Muscle of leg (tissue), 16 donors: ENCODE data around the gene PITPNM3. TPM values are rescaled to one million over a fixed set of nuclear protein-coding genes. Genes with fewer than 3 reads are reported as not detected.
"Not testable (repeated sequence)": the region's sequence is repeated elsewhere in the genome, so short reads cannot be mapped to it uniquely, and the experiment has no call there.

Experiments used
- DNase-seq: peaks from one replicate; pipeline ENCODE4 v3.0.0; 2013
- H3K27ac ChIP-seq: one replicate; pipeline ENCODE4 v1.5.1; 2013; ENCODE audit warnings: mild to moderate bottlenecking, low read length, control low read depth
- H3K27me3 ChIP-seq: one replicate; pipeline ENCODE4 v1.6.1; 2013; ENCODE audit warnings: low read length; ENCODE audit not compliant: control insufficient read depth, insufficient read depth
- H3K36me3 ChIP-seq: one replicate; pipeline ENCODE4 v1.6.1; 2013; ENCODE audit warnings: low read length; ENCODE audit not compliant: control insufficient read depth, insufficient read depth
- H3K4me1 ChIP-seq: one replicate; pipeline ENCODE4 v1.6.1; 2013; ENCODE audit warnings: low read length; ENCODE audit not compliant: control insufficient read depth, insufficient read depth
- H3K4me3 ChIP-seq: one replicate; pipeline ENCODE4 v1.5.1; 2013; ENCODE audit warnings: low read length, control low read depth
- H3K9me3 ChIP-seq: replicated peaks from 2 replicates; pipeline ENCODE4 v1.6.1; 2013; ENCODE audit warnings: low read depth, low read length; ENCODE audit not compliant: control insufficient read depth
- WGBS: methylation state at CpG from one replicate; pipeline ENCODE4 v1.1.5; 2013; ENCODE audit warnings: missing lambda C conversion rate; ENCODE audit not compliant: insufficient coverage; 5-methylcytosine and 5-hydroxymethylcytosine counted together
- long read RNA-seq, 11 donors: transcript quantifications; one replicate each; lab custom pipeline, GENCODE V29; 2026
- polyA plus RNA-seq, 8 donors: library from polyadenylated mRNA; unstranded; fragments of 120-200 nt; gene quantifications; one replicate each; pipeline versions ENCODE4 v1.2.1 to v1.2.3, GENCODE V29; 2013; ENCODE audit warnings: inconsistent platforms in 1 of 8, low replicate concordance in 1 of 8; ENCODE audit not compliant: insufficient read length in 8 of 8, insufficient read depth in 1 of 8
- total RNA-seq: library from RNA; stranded (reverse); fragments of 120-200 nt; gene quantifications from one replicate; pipeline ENCODE4 v1.2.4, GENCODE V29; 2013

Gene PITPNM3
- total RNA-seq = 2.1 TPM
- polyA plus RNA-seq = 1 to 10 TPM; 3.4 to 6.2 (median 4.4) TPM
- long read RNA-seq, donor 1 = 0 reads
- long read RNA-seq, donor 2 = 0 reads
- long read RNA-seq, donor 3, full-length matches to known transcripts = 3 of 3 reads
- long read RNA-seq, donor 3, partial matches to known transcripts = 0 of 3 reads
- long read RNA-seq, donor 3, other reads (novel, unspliced or antisense) = 0 of 3 reads
- long read RNA-seq, donor 4 = 0 reads
- long read RNA-seq, donor 5, full-length matches to known transcripts = 2 of 2 reads
- long read RNA-seq, donor 5, partial matches to known transcripts = 0 of 2 reads
- long read RNA-seq, donor 5, other reads (novel, unspliced or antisense) = 0 of 2 reads
- long read RNA-seq, donor 6 = 0 reads
- long read RNA-seq, donor 7 = 0 reads
- long read RNA-seq, donor 8 = 0 reads
- long read RNA-seq, donor 9 = 0 reads
- long read RNA-seq, donor 10 = 0 reads
- long read RNA-seq, donor 11 = 0 reads

DNA sequence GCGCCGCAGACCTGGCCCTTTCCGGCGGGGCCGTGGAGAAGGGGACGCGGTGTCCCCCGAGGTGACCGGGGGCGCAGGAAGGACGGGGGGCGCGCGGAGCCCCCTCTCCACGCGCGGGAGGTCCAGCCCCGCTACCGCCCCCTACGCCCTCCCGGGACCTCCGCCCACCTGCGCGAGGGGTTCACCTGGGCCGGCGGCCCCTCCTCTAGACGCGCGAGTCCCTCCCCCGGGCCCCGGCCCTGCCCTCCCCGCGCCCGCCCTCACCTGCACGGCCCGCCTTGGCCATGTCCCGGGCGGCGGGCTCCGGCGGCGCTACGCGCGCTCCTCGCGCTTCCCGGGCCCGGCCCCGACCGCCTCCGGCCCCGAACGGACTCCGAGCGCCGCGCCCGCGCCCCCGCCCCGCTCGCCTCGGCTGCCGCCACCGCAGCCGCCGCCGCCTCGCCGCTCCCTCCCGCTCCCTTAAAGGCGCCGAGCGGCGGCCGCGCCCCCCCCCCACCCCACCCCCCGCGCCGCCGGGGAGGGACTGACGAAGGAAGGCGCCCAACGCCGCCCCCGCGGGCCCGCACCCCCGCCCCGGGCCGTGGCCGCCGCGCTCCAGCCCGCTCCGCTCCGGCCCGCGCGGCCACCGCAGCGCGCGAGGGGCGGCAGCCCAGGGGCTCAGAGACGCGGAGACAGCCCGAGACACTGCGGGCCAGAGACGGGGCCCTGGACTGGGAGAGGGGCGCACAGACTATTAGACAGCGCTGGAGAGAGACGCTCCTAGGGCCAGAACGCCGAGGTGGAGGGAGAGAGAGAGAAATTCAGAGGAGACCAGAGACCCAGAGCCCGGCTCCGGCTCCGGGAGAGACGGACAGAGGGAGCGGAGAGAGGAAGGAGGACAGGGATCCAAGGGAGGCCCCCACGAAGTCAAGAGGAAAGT lies at the start of gene PITPNM3:
Gene PITPNM3 (minus strand): TSS at position 435 of the 919 bp plus-strand sequence. CDS start 149 bp downstream, at position 286.
- peak within 1 kb of the TSS; percentile 39 for H3K4me3 ChIP-seq
- H3K4me1 ChIP-seq = peaks cover 52% of the 10 kb centered on the region
- WGBS = 1% methylated on average over 98 of the region's 122 CpGs
- DNase-seq = no peak
- H3K9me3 ChIP-seq = no peaks in the 10 kb centered on the region
- H3K27me3 ChIP-seq = peaks cover 45% of the 10 kb centered on the region
- H3K27ac ChIP-seq = no peak within 1 kb of the TSS
- H3K36me3 ChIP-seq = no peaks in the 10 kb centered on the region

DNA sequence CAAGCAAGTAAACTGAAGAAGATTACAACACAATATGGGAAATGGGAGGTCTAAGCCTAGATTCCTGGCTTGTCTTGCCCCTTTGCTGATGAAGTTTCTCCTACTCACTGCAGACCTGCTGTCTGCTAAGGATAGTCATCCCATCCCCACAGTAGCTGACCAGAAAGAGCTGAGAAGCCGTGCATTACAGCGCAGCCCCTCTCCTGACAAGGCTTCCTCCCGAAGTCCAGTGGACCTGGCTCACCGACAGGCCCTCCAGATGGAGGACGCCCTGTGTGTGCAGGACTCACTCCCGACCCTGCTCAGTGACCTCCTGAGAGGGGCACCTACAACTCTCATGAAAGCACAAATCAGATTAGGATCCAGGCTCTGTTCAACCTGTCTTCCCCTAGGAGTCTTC lies 48.8 kb upstream of the PITPNM3 start:
- 94% methylated on average over 6 of the region's 6 CpGs for WGBS
- H3K4me1 ChIP-seq = no peaks in the 10 kb centered on the region
- no peaks in the 10 kb centered on the region for H3K27me3 ChIP-seq
- peaks cover 42% of the 10 kb centered on the region for H3K36me3 ChIP-seq
- no peaks in the 10 kb centered on the region for H3K9me3 ChIP-seq
- no peak overlapping the region for H3K27ac ChIP-seq
- H3K4me3 ChIP-seq = no peak overlapping the region
- DNase-seq = no peak

DNA sequence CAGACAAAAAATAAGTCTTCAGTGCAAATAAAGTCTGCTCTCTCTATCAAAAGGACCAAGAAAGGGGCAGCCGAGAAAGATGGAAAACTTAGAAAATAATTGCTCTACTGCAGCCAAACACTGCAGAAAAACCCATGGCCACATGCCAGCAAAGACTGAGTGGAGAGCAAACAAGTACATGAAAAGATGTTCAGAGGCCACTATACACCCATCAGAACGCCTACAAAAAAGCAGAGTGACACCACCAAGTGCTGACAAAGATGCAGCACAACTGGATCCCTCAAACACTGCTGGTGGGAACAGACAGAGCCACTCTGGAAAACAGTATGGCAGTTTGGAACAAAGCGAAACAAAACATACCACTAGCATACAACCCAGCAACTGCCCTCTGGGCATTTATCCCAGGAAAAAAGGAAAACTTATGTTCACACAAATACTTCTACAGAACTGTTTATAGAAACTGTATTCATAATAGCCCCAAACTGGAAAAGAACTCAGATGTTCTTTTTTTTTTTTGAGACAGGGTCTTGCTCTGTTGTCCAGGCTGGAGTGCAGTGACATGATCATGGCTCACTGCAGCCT lies 47.5 kb upstream of the PITPNM3 start:
- WGBS = 38% methylated on average over 1 of the region's 3 CpGs
- Histone ChIP-seq H3K9me3 (no peaks in the 10 kb centered on the region), H3K27me3 (no peaks in the 10 kb centered on the region), H3K4me3 (no peak overlapping the region), H3K27ac (no peak overlapping the region), H3K4me1 (peaks cover under 1% of the 10 kb centered on the region), H3K36me3 (peaks cover 40% of the 10 kb centered on the region)
- peak; percentile 82 for DNase-seq

DNA sequence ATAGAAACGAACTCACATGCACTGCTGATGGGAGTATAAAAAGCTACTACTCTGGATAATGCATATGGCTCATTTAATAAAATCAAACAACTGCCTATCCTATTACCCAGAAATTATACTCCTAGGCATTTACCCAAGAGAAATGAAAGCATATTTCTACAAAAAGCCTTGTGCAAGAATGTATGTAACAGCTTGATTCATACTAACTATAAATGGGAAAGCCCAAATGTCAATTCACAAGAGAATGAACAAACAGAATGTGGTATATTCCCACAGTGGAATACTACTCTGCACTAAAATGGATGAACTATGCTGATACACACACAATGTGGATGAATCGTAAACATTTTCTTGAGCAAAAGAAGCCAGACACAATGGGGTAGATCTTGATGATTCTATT lies 45.8 kb upstream of the PITPNM3 start:
- no peak for DNase-seq
- peaks cover 5% of the 10 kb centered on the region for H3K4me1 ChIP-seq
- no peaks in the 10 kb centered on the region for H3K27me3 ChIP-seq
- H3K27ac ChIP-seq = no peak overlapping the region
- H3K4me3 ChIP-seq = no peak overlapping the region
- WGBS = no CpG with 5 or more reads among the region's 2 CpGs
- H3K9me3 ChIP-seq = no peaks in the 10 kb centered on the region
- H3K36me3 ChIP-seq = peaks cover 39% of the 10 kb centered on the region

DNA sequence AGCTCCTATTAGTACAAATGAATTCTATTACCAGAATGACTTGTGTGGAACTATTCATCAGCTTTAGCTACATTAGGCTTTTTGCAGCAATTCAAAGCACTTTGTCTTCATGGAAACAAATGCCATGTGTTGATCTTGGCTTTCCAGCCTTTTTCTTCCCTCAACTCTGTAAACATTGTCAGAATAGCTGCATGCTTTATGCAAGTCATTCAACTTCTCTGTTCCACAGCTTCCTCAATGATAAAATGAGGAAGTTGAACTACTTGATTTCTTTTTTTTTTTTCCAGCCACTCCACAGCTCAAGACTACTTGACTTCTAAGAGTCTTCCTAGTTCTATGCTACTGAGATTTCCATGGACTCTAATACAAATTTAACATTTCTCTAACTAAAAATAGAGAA lies 43.0 kb upstream of the PITPNM3 start:
- Histone ChIP-seq H3K9me3 (no peaks in the 10 kb centered on the region), H3K4me1 (peaks cover 10% of the 10 kb centered on the region), H3K4me3 (no peak overlapping the region), H3K36me3 (peaks cover 32% of the 10 kb centered on the region), H3K27me3 (no peaks in the 10 kb centered on the region), H3K27ac (no peak overlapping the region)
- DNase-seq = peak; percentile 70

DNA sequence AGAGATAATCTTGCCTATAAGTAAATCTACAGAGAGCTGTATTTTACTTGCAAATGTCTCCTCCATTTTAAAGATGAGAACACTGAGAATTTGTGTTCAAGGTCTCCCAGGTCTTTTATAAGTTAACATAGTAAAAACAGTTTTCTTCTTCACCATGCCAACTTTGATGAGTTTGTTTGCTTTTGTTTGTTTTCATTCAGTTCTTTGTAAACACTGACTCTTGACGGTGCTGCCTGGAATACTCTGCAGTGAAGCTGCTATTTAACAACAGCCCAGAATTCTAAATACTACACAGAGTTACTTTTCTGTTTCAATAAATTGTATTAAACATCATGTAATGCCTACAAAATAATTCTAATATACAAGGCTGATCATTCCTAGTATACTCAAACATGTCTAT lies 41.4 kb upstream of the PITPNM3 start:
- Histone ChIP-seq H3K27me3 (no peaks in the 10 kb centered on the region), H3K36me3 (peaks cover 30% of the 10 kb centered on the region), H3K4me1 (peaks cover 10% of the 10 kb centered on the region), H3K9me3 (no peaks in the 10 kb centered on the region), H3K27ac (no peak overlapping the region), H3K4me3 (no peak overlapping the region)
- no CpG with 5 or more reads among the region's 1 CpG for WGBS
- DNase-seq = no peak

DNA sequence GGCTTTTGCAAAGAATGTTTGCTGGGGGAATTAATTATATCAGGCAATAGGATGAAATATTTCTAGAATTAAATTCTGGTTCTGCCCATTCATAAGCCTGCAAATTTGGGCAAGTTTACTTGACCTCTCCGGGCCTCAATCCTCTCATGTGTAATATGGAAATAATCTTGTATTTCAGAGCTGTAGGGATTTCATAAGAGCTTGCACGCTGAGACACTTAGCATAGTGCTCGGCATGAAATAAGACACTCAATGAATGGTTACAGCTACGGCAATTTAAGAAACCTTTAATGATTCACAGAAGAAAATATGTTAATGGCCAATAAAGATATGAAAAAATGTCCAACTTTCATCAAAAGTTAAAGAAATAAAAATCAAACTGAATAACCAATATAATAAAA lies 40.6 kb upstream of the PITPNM3 start:
- WGBS = 100% methylated on average over 1 of the region's 4 CpGs
- H3K27ac ChIP-seq = no peak overlapping the region
- H3K27me3 ChIP-seq = no peaks in the 10 kb centered on the region
- no peak overlapping the region for H3K4me3 ChIP-seq
- H3K9me3 ChIP-seq = no peaks in the 10 kb centered on the region
- H3K4me1 ChIP-seq = peaks cover 10% of the 10 kb centered on the region
- H3K36me3 ChIP-seq = peaks cover 33% of the 10 kb centered on the region
- no peak for DNase-seq

DNA sequence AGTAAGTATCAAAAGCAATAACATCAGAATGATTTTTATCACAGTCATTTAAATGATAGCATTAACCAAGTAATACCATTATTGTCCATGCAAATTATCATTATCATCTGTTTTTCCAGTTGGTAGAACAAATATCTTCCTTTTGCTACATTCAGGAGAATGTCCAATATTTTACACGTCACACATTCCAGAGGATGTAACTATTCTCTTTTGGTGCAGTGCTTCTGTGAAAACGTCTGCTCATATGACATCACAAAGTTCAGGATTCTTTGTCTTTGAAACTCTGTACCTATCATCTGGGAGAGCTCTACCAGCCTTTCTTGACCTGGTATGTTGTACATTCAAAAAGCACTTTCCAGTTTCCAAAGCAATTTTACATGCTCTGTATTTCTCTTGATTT lies 40.2 kb upstream of the PITPNM3 start:
- Histone ChIP-seq H3K27ac (no peak overlapping the region), H3K36me3 (peaks cover 38% of the 10 kb centered on the region), H3K27me3 (no peaks in the 10 kb centered on the region), H3K9me3 (no peaks in the 10 kb centered on the region), H3K4me3 (no peak overlapping the region), H3K4me1 (peaks cover 10% of the 10 kb centered on the region)
- no peak for DNase-seq
- WGBS = no CpG with 5 or more reads among the region's 2 CpGs

DNA sequence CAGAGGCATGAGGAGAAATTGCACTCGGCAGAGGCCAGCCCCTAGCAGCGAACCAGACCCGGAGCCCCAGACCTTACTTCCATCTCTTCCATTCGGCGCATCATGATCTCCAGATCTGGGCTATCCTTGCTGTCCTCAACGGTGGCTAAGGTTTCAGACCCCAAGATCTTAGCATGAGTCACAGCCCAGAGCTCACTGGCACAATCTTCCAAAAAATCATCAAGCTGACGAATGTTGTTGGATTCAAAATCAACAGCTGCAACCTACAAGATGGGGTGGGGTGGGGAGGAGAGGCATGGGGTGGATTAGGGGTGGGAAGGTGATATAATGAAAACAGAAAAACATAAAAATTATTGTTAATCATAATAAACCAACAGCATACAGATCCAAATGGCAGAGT lies 39.7 kb upstream of the PITPNM3 start:
- no peak overlapping the region for H3K4me3 ChIP-seq
- WGBS = 97% methylated on average over 5 of the region's 7 CpGs
- no peaks in the 10 kb centered on the region for H3K27me3 ChIP-seq
- DNase-seq = peak; percentile 54
- H3K27ac ChIP-seq = no peak overlapping the region
- peaks cover 10% of the 10 kb centered on the region for H3K4me1 ChIP-seq
- peaks cover 38% of the 10 kb centered on the region for H3K36me3 ChIP-seq
- no peaks in the 10 kb centered on the region for H3K9me3 ChIP-seq

DNA sequence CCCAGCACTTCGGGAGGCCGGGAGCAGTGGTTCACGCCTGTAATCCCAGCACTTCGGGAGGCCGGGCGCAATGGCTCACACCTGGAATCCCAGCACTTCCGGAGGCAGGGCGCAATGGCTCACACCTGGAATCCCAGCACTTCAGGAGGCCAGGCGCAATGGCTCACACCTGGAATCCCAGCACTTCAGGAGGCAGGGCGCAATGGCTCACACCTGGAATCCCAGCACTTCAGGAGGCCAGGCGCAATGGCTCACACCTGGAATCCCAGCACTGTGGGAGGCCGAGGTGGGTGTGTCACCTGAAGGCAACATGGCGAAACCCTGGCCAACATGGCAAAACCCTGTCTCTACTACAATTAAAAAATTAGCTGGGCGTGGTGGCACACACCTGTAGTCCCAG lies 37.0 kb upstream of the PITPNM3 start:
- H3K9me3 ChIP-seq, DNase-seq, H3K27me3 ChIP-seq, H3K27ac ChIP-seq, H3K4me3 ChIP-seq, H3K4me1 ChIP-seq: not testable (repeated sequence)
- 95% methylated on average over 10 of the region's 14 CpGs for WGBS
- peaks cover 42% of the 10 kb centered on the region for H3K36me3 ChIP-seq
